AG04450 (cell line): ENCODE data around the gene SMTNL2. TPM values are rescaled to one million over a fixed set of nuclear protein-coding genes. Genes with fewer than 3 reads are reported as not detected.

Experiments
- CTCF ChIA-PET: fragments of 300-600, 350-600 bp; formaldehyde crosslinking; extraction: SDS; loops from one replicate; lab custom pipeline; 2022; ENCODE audit warnings: antibody characterized with exemption, inconsistent platforms; lab: Charles Lee
- POLR2A ChIA-PET: fragments of 350-600 bp; formaldehyde crosslinking; extraction: SDS; loops from one replicate; lab custom pipeline; 2021; ENCODE audit warnings: antibody characterized with exemption, inconsistent platforms; lab: Yijun Ruan, JAX
- DNase-seq: peaks from one replicate; pipeline ENCODE4 v3.0.0-alpha.2; 2011; ENCODE audit warnings: low read depth, low spot score
- H3K27ac ChIP-seq: one replicate; pipeline ENCODE4 v1.5.1; 2012; ENCODE audit warnings: low read depth, low read length, control low read depth
- H3K27me3 ChIP-seq: one replicate; pipeline ENCODE4 v1.6.0; 2012; ENCODE audit warnings: low read length; ENCODE audit not compliant: control insufficient read depth, insufficient read depth
- H3K4me3 ChIP-seq: 2 replicates; pipeline ENCODE4 v1.5.1; 2011; ENCODE audit warnings: mild to moderate bottlenecking, low read depth, low read length, control low read depth
- H3K9me3 ChIP-seq: 2 replicates; pipeline ENCODE4 v1.5.1; 2012; ENCODE audit warnings: low read length; ENCODE audit not compliant: control insufficient read depth, insufficient read depth
- polyA plus RNA-seq: library from polyadenylated mRNA; depleted of rRNA; stranded (reverse); fragments of >200 nt; gene quantifications from 2 replicates; pipeline ENCODE4 v1.2.3, GENCODE V29; 2011
- TF ChIP-seq, protein P1 (sequence below): IDR thresholded peaks from 2 replicates; pipeline ENCODE4 v1.5.1; 2011; ENCODE audit warnings: low read depth, low read length, control low read depth, inconsistent platforms

Gene SMTNL2
- polyA plus RNA-seq, 1 experiment = 0.04 TPM

GRCh38 chr17:4536742-4537411, 47.5 kb upstream of the SMTNL2 start:
- no peak for DNase-seq
- Histone ChIP-seq H3K9me3 (no peaks in the 10 kb centered on the region), H3K27me3 (no peaks in the 10 kb centered on the region), H3K4me3 (no peak overlapping the region), H3K27ac (no peak overlapping the region)
- CTCF ChIA-PET = interaction anchor here (0.8 kb wide), 1 partner anchor 30 kb away, joined by 3 read pairs; no protein-coding TSS in a partner anchor
- TF ChIP-seq, protein P1, sequence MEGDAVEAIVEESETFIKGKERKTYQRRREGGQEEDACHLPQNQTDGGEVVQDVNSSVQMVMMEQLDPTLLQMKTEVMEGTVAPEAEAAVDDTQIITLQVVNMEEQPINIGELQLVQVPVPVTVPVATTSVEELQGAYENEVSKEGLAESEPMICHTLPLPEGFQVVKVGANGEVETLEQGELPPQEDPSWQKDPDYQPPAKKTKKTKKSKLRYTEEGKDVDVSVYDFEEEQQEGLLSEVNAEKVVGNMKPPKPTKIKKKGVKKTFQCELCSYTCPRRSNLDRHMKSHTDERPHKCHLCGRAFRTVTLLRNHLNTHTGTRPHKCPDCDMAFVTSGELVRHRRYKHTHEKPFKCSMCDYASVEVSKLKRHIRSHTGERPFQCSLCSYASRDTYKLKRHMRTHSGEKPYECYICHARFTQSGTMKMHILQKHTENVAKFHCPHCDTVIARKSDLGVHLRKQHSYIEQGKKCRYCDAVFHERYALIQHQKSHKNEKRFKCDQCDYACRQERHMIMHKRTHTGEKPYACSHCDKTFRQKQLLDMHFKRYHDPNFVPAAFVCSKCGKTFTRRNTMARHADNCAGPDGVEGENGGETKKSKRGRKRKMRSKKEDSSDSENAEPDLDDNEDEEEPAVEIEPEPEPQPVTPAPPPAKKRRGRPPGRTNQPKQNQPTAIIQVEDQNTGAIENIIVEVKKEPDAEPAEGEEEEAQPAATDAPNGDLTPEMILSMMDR = no peak
- POLR2A ChIA-PET = no interaction called here

- no peak for DNase-seq
- no peaks in the 10 kb centered on the region for H3K9me3 ChIP-seq
- H3K27me3 ChIP-seq = no peaks in the 10 kb centered on the region
- ChIA-PET CTCF (interaction anchor here (0.8 kb wide), 1 partner anchor 29 kb away, joined by 3 read pairs; no protein-coding TSS in a partner anchor), POLR2A (no interaction called here)
- H3K27ac ChIP-seq = no peak overlapping the region
- H3K4me3 ChIP-seq = no peak overlapping the region
- TF ChIP-seq, protein P1 = no peak
Measured at GRCh38 chr17:4537451-4538235, 46.7 kb upstream of the SMTNL2 start.

DNA sequence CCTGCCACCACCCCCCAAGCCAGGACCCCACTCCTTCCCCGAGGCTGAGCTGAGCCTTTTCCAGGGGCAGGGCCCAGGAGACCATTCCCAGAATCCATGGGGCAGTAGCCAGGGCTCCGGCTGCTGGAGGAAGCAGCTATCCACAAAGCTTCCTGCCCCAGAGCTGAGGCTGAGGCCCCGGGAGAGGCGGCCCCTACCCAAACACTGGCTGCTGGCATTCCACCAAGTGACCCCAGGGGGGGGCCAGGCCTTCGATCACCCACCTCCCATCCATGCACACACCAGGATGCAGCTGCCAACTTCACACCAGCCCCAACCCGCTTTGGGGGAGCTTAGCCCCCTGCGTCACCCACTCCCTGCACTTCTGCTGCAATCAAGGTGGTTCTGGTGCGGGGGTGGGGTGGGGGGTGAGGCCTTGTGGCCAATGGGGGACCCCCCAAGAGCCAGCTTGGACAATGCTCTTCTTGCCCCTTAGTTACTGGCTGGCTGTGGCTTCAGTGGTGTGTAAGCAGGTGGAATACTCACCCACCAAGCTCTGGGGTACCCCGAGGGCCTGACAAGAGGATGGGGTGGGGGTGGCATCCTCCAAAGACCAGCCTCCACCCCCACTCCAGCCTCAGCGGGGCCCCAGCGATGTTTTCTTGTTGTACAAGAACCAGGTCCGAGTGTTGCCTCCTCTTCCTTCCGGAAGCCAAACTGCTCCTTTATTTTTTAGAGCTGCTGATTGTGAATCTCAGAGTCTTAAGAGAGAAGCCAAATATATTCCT, 45.9 kb upstream of the SMTNL2 start:
- H3K9me3 ChIP-seq = no peaks in the 10 kb centered on the region
- CTCF ChIA-PET = no interaction called here

DNA sequence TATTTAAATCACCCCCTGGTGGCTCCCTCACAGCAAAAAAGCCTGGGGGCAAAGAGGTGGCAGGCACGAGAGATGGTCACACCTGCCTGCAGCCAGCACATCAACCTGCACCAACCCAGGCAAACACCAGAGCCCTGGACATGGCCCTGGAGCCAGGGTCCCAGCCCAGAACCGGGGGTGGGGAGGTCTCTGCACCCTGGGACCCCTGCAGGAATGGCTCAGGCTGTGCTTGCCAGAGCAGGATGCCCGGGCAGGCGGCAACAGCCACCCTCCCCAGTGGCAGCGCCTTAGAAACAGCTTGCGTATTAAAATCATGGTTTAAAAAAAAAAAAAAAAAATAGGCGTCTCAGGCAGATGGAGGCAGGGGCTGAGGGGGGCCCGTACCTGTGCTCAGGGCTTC, 45.3 kb upstream of the SMTNL2 start:
- ChIA-PET POLR2A (no interaction called here), CTCF (no interaction called here)
- H3K27ac ChIP-seq = no peak overlapping the region
- no peak for DNase-seq
- H3K27me3 ChIP-seq = no peaks in the 10 kb centered on the region
- no peaks in the 10 kb centered on the region for H3K9me3 ChIP-seq
- no peak overlapping the region for H3K4me3 ChIP-seq
- TF ChIP-seq, protein P1 = no peak

More for the DNA sequence above, 45.9 kb upstream of the SMTNL2 start:
- H3K27me3 ChIP-seq = no peaks in the 10 kb centered on the region
- no peak overlapping the region for H3K4me3 ChIP-seq
- DNase-seq = no peak
- TF ChIP-seq, protein P1 = no peak
- POLR2A ChIA-PET = no interaction called here
- no peak overlapping the region for H3K27ac ChIP-seq
